ENCODE data around the gene PES1. TPM values are rescaled to one million over a fixed set of nuclear protein-coding genes. Genes with fewer than 3 reads are reported as not detected.
"Not testable (repeated sequence)": the region's sequence is repeated elsewhere in the genome, so short reads cannot be mapped to it uniquely, and the experiment has no call there.

Gene PES1
- total RNA-seq, 1 experiment from 2014 or later: 92.1 TPM

DNA sequence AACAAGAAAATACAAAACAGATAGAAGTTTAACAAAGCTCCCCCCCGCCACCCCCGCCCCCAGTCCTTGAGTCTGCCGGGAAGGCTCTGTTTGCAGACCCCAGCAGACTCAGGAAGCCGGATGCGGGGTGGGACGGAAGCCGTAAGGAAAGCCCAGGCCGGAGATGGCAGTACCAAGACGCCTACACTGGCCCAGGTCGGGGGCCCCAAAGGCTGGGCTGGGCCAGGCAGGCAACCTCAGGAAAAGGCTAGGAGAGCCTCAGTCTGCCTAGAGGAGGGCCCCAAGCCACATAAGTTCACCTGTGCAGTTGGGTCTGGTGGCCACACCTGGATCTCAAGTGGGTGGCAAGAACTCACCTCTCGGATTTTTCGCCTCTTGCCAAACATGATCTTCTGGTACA lies 13.2 kb downstream of the PES1 start:
- no peak for DNase-seq (ENCODE audit: extremely low read depth, low read depth)

DNA sequence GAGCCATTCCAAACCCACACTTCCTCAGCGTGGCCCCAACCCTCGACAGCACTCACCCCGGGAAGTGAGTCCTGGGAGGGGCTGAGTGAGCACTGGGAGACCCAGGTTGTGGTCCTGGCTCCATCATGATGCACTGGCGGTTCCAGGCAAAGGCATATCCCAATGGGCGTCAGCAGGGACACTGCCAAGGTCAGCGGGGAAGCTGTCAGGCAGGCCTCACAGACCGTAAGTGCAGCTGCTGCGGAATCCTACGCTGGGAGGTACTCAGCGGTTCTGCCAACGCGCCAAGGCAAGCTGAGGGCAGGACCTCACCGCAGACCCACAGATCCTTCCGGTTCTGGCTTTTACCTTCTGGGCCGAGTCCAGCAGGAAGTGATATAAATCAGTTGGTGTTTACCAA lies 15.9 kb downstream of the PES1 start:
- no peak for DNase-seq (ENCODE audit: extremely low read depth, low read depth)

DNA sequence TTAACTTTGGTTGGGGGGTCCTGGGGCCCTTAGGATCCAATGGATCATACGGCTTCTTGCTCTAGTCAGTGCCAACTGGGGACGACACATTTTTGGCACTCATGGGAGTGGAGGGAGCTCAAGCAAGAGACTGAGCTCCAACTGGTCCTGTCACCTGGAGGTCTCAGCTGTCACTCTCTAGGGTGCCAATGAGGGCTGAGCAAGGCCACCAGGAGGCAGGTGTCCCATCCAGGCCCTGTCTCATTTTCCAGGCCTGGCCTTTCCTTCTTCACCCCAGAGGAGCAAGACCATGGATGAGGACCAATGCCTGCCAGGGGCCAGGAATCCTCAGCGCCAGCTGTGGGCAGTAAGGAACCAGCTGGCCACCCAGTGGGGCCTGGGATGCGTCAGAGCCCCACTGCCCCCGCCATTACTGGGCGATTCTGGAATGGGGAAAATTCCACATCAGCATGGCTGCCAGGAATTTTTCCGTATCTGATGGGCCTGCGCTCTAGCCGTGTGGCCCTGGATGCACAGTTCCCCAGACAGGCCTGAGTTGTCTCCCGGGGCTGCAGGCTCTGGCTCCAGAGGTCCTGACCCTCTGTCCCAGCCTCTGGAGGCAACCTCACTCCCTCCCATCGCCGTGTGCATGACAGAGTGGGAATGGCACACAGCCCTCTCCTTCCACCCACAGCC lies 16.6 kb downstream of the PES1 start:
- DNase-seq (ENCODE audit: extremely low read depth, low read depth): no peak

DNA sequence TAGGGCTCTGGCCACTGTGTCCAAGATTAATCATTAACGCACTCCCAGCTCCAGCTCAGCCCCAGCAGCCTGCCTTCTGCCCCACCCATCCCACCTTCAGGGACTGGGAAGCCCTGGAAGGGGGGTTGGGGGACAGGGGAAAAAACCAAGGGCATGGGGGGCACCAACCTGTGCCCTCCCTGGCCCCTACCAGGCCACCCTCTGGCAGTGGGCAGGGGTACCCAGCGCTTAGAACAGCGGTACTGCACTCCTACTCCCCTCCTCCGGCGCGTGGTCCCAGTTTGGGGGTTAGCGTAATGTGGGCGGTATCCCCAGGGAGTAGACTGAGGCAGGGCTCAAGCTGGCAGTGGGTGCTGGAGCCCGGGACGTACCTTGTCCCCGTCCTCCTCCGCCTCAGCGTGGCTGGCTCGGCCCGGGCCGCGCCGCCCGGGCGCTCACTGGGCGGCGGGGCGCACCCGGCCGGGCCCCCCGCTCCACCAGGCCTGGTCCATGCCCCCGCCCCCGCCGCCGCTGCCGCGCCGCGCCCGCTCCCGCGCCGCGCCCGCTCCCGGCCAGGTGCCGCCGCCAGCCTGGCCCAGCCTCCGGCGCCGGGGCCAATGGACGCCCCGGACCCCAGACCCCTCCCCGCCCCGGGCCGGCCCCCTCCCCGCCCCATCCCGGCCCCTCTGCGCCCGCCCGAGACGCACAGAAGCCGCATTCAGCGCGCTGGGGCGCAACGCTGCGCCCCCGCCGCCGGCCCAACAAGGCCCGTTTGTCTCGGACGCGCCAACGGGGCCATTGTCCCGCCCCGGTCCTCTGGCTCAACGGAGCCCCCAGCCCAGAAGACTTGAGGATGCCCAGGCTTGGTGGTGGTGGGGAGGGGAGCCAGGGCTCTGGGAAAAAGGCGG lies 17.4 kb downstream of the PES1 start, which contains the start of gene GAL3ST1:
Gene GAL3ST1, minus strand, starts transcription at position 571 of the 887 bp plus-strand sequence. CDS start 17,273 bp downstream, outside the sequence.
- DNase-seq (ENCODE audit: extremely low read depth, low read depth): no peak

DNA sequence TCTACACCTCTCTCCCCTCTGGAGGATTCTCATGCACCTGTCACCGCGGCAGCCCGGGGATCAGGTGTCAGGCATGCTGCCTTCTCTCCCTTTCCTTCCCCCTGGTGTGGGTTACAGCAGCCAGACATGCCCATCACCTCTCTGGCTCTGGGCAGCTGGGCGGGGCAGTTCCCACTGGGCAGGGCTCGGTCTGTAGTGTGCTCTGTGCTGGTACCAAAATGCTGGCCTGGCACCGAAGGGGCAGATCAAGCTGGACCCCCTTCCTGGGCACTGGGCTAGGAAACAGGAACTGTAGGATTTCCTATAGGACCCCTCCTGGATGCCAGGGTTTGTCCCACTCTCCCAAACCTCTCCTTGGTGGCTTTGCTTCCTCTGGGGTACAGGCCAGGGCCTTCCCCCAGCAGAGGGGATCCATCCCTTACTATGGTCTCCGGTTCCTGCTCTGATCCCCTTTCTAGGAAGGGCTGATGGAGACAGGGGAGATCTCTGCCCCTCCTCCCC lies 18.1 kb downstream of the PES1 start:
- DNase-seq (ENCODE audit: extremely low read depth, low read depth): no peak

DNA sequence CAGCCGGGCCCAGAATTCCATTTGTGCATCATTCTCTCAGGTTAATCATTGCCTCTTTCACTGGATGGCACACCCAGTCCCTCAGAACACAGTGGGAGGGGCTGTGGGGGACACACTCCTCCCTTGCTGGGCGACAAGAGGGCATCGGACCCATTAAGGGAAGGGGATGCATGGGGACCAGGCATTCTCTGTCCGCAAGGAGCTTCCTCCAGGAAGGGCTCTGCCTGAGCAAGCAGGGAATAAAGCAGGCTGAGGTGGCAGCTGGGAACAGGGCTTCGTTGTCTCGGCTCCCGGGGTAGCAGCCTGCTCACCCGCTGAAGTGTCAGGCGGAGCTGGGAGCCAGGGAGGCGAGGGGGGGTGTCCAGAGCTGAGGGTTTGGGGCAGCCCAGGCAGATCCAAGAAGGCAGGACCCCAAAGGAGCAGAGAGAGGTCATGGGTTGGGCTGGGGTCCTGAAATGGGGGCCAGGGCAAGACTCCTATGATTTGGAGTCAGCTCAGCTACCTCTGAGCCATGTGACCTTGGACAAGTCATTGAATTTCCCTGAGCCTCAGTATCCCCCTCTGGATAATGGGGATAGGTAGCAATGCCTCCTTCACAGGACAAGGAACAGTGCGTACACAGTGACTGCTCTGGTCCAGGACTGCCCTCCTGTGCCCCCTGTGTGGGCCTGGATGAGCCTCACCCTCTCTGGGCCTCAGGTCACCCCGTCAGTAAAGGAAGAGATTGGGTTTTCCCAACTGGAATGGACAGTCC lies 18.7 kb downstream of the PES1 start:
- DNase-seq (ENCODE audit: extremely low read depth, low read depth): no peak

DNA sequence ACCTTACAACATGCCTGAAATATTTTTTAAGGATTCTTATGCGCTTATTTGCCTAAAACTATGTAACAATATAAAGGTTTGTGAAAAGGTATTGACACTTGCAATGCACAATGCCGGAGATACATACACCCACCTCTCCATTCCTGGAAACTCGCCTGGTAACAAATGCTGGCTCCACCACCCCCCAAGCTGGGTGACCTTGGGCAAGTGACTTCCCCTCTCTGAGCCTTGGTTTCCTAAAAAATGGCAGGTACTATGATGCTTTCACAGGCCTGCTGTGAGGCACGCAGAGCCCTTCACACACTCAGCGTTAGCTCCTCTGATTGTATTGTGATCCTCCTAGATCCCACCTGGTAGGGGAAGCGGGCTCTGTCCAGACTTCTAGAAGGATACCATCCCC lies 19.5 kb downstream of the PES1 start:
- DNase-seq (ENCODE audit: extremely low read depth, low read depth): no peak

DNA sequence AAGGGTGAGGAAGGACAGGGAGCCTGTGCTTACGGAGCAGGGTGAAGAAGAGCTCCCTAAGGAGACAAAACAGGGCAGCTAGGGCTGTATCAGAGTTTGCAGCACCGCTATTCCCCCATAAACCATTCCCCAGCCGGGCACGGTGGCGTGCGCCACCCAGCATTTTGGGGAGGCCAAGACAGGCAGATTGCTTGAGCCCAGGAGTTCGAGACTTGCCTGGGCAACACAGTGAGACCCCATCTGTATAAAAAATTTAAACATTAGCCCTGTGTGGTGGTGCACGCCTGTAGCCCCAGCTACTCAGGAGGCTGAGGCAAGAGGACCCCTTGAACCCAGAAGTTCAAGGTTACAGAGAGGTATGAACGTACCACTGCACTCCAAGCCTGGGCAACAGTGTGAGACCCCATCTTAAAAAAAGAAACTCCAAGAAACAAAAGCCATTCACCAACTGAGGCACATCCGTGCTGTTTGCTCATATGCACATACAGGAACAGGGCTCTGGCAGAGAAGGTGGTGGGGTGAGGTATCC lies 22.0 kb downstream of the PES1 start:
- no peak for DNase-seq (ENCODE audit: extremely low read depth, low read depth)

DNA sequence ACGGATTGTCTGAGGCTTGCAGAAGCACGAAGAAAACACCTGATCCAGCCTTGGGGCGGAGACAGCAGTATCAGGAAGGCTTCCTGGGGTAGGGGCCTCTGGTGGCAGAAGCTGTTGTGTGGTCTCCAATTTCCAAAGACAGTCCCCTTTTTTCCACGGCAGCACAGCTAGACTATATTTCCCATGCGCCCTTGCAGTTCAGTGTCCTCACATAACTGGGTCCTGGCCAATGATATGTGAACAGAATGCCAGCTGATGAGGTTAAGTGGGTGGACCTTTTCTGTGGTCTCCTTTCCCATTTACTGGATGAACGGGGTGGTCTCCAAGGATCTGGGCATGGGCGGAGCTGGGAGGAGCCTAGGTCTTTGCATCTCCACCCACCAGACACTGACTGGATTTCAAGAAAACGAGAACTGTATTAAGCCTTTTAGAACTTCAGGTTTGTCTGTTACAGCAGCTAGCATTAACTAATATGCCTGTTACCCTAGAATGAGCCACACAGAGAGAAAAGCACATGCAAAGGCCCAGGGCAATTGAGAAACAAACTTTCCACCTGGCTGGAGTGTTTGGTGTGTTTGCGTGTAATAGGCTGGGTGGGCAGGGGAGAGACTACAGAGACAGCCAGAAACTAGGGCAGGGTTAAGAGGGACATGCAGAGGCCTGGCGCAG lies 23.4 kb downstream of the PES1 start:
- DNase-seq (ENCODE audit: extremely low read depth, low read depth): no peak

DNA sequence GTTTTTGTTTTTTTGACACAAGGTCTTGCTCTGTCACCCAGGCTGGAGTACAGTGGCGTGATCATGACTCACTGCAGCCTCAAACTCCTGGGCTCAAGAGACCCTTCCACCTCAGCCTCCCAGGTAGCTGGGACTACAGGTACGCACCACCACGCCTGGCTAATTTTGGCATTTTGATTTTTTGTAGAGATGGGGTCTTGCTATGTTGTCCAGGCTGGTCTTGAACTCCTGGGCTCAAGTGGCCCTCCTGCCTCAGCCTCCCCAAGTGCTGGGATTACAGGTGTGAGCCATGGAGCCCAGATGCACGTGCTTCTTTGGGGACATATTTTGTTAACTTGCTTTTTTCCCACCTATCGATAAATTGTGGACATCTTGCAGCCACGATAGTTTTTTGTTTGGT lies 24.4 kb downstream of the PES1 start:
- not testable (repeated sequence) for DNase-seq (ENCODE audit: extremely low read depth, low read depth)

DNA sequence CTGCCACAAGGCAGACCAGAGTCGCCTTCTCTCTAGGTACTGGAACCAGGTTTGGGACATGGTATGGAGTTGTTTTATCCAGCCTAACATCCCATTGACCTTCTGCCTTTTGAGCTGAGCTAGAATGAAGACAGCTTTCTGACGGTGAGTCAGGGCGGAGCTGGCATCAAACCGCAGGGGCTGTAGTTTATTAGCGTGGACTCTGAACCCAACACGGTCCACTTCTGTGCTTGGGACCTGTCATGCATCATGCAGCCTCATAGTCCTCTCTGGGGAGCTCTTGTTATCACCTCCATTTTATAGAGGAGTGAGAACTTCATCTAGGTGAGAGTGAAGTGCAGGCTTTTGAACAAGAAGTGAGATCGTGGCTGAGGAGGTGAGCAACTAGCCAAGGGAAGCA lies 25.6 kb downstream of the PES1 start:
- DNase-seq (ENCODE audit: extremely low read depth, low read depth): no peak

DNA sequence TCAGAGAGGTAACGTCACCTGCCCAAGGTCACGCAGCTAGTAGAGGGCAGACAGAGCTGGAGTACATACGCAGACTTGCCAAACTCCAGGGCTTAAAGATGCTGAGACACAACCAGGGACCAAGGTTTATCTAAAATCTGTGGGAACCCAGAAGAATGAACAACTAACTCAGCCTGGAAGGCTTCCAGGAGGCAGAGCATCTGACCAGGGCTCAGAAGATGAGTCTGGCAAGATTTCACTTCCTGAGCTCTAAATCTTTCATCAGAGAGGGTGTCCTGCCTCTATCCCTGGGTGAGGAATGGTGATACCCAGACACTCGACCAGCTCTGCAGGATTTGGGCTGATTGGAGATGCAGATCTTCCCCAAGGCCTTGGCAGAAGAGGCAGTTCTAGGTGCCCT lies 26.4 kb downstream of the PES1 start:
- DNase-seq (ENCODE audit: extremely low read depth, low read depth): no peak

DNA sequence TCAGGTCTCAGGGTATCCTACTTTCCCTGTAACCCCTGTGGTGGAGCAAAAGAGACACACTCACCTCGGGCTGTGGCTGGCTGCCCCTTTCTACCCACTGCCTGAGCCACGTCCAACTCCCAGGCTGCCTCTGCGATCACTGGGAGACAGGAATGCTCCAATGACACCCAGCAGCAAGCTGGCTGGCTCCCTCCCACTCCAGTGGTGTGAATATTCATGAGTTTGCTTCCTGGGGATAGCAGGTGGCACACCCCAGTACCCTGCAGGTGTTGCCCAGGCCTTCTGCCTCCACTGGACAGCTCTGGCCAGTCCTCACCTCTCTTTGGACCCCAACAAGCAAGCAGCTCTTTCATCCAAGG lies 27.0 kb downstream of the PES1 start:
- no peak for DNase-seq (ENCODE audit: extremely low read depth, low read depth)

DNA sequence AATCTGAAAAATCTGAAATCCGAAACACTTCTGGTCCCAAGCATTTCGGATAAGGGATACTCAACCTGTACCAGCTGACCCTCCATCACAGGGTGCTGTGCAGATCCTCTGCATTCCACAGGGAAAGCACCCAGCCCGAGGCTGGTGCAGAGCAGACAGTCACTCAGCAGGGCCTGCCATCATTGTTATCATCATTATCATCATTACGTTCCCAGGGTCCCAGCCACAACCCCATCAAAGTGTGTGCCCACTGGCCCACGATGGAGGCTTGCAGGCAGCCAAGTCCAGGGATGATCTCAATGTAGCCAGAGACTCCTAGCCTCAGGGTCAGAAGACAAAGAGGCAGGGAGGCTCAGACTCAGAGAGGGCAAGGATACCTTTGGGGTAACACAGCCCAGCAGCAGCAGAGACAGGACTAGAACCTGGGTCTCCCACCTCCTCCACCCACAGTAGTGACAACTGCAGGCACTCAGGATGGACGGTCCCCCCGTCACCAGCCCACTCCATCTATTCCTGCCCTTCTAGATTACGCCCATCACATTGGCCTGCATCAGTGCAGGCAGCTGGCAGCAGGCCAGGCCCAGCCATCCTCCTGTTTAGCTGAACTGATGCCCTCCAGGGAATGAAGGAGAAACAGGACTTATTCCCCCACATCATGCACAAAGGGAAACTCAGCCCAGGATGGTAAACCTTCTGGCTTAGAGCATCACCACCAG lies 27.5 kb downstream of the PES1 start:
- DNase-seq (ENCODE audit: extremely low read depth, low read depth): no peak

DNA sequence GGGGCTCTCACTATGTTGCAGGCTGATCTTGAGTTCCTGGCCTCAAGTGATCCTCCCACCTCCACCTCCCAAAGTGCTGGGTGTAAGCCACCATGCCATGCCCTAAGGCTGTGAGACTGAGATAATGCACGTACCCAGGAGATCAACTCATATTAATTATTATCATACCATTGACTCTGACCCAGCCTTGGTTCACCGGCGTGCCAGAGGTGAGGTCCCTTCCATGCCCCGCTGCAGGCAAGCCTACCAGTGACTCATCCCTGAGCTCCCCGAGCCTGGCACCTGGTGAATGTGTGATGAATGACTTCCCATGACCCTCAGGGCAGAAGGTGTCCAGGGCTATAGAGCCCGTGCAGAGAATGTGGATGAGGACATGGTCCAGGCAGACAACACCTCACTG lies 29.3 kb downstream of the PES1 start:
- no peak for DNase-seq (ENCODE audit: extremely low read depth, low read depth)

DNA sequence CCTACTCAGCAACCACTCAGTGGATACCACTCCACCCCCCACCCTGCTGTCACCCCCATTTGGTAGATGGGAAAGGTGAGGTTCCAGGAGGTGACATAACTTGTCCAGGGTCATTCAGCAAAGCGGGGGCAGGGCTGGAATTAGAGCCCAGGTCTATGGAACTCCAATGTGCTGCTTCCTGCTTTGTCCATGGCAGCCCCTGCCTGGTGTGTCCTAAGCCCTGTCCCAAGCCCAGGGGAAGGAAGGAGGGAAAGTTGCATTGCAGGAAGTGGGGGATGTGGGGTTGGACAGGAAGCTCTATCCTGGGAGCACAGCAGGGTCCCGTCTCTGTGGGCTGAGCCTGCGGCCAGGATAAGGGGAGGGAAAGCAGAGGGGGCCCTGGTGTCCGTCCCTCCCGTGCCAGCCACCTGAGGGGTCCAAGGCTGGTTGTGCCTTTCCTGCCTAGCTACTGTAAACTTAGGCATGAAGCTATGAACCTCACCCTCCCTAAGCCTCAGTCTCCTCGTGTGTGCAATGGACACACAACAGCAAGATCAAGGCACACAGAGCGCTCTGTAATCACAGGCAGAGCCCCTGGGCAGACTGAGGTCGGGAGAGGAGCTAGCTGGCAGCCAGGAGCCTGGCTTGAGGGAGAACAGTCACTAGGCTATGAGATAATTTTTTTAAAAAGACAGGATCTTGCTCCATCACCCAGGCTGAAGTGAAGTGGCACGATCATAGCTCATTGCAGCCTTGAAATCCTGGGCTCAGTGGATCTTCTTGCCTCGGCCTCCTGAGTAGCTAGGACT lies 30.1 kb downstream of the PES1 start:
- DNase-seq (ENCODE audit: extremely low read depth, low read depth): no peak

DNA sequence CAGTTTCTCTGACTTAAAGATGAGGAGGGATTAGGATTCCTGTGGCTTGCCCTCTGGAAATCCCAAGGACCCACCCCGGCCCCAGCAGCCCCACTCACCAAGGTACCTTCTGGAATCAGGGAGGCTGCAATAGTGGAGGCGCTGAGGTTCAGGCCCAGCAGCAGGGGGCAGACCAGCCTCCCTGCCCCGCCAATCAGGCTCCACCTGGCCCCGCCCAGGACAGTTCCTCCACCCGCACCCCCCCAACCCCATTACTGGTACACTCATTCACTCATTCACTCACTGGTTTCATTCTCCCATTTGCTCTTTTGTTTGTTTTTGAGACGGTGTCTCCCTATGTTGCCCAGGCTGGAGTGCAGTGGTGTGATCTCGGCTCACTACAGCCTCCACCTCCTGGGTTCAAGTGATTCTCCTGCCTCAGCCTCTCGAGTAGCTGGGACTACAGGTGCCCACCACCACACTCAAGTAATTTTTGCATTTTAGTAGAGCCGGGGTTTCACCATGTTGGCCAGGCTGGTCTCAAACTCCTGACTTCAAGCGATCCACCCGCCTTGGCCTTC lies 31.0 kb downstream of the PES1 start:
- DNase-seq (ENCODE audit: extremely low read depth, low read depth): not testable (repeated sequence)

DNA sequence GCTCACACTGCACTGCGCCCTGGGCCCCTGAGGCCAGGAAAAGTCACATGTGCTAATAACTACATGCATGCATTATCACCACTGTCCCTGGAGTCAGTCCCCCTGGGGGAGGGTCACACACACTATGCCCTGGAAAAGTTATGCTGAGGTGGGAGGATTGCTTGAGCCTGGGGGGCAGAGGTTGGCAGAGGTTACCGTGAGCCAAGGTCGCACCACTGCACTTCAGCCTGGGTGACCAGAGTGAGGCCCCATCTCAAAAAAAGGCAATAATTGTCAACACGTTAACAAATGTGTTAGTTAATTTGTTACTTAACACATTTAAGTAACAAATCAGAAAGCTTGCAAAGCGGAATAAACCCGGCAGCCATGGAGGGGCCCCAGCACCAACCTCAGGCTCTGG lies 31.8 kb downstream of the PES1 start:
- DNase-seq (ENCODE audit: extremely low read depth, low read depth): no peak

DNA sequence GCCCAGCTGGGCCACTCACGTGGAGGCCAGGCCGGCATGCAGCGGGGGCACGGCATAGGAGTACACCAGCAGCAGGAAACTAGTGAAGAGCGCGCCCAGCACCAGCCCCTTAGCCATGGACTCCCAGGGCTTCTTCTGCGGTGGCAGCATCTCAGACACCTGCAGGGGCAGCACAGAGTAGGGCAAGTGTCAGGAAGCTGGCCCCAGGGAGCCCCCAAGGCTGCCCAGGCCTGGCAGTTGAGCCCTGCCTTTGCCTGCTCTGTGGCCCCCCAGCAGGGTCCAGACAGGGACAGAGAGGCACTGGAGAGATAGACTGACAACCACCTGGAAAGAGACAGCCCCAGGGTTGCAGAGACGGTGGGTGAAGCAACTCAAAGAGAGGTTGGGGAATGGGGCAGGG lies 34.5 kb downstream of the PES1 start:
- no peak for DNase-seq (ENCODE audit: extremely low read depth, low read depth)
